Suprapubic skin (tissue), 4 donors: Measurements from ENCODE around the gene ETS1.

Experiments used
- POLR2A ChIP-seq, 2 donors: fragments of 450-650 bp; IDR thresholded peaks; one replicate each; pipeline ENCODE4 v1.6.1; 2017; ENCODE audit warnings: antibody characterized with exemption in 2 of 2, mild to moderate bottlenecking in 2 of 2, moderate library complexity in 2 of 2
- POLR2AphosphoS5 ChIP-seq, 3 donors: sonication (generic); formaldehyde crosslinking; IDR thresholded peaks; one replicate each; pipeline ENCODE4 v1.6.1; 2017; ENCODE audit warnings: antibody characterized with exemption in 3 of 3
- TF ChIP-seq, protein P1 (sequence below), 2 donors: fragments of 200-600 bp in 1 of 2; fragments of 450-650 bp in 1 of 2; sonication (generic) in 1 of 2; IDR thresholded peaks; one replicate each; pipeline ENCODE4 v1.5.1; 2016 to 2019; ENCODE audit warnings: antibody characterized with exemption in 2 of 2, mild to moderate bottlenecking in 1 of 2, moderate library complexity in 1 of 2

DNA sequence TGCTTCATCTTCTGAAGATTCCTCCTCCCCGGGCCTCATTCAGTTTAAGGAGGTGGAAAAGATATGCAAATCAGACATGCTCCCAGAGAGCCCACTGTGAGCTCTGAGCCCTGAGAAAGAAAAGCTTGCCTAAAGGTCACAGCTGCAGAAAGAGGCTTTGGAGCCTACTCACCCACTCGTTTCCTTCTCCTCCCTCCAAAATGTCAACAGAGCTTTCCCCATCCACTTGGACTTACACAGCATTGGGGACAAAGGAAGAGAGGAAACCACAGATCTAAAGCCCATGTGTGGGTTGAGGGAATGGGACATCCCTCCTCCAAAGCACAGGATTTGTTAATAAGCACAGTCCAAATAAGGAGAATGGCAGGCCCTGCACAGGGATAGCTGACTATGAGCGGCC, 158.4 kb downstream of the ETS1 start:
- no peak for TF ChIP-seq POLR2A (IDR thresholded peaks at IDR 0.05)
- TF ChIP-seq, protein P1, sequence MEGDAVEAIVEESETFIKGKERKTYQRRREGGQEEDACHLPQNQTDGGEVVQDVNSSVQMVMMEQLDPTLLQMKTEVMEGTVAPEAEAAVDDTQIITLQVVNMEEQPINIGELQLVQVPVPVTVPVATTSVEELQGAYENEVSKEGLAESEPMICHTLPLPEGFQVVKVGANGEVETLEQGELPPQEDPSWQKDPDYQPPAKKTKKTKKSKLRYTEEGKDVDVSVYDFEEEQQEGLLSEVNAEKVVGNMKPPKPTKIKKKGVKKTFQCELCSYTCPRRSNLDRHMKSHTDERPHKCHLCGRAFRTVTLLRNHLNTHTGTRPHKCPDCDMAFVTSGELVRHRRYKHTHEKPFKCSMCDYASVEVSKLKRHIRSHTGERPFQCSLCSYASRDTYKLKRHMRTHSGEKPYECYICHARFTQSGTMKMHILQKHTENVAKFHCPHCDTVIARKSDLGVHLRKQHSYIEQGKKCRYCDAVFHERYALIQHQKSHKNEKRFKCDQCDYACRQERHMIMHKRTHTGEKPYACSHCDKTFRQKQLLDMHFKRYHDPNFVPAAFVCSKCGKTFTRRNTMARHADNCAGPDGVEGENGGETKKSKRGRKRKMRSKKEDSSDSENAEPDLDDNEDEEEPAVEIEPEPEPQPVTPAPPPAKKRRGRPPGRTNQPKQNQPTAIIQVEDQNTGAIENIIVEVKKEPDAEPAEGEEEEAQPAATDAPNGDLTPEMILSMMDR (IDR thresholded peaks at IDR 0.05) = no peak
- TF ChIP-seq POLR2AphosphoS5 (IDR thresholded peaks at IDR 0.05) = no peak
